H9 (cell line): Measurements from ENCODE around the gene CACNA1D. TPM values are rescaled to one million over a fixed set of nuclear protein-coding genes. Genes with fewer than 3 reads are reported as not detected.

Experiments
- DNase-seq: peaks from one replicate; pipeline ENCODE4 v3.0.0-alpha.2; 2017
- H2AFZ ChIP-seq: one replicate; pipeline ENCODE4 v1.6.1; 2013; ENCODE audit warnings: mild to moderate bottlenecking, low read length, control low read depth, moderate library complexity
- H2AK5ac ChIP-seq: 2 replicates; pipeline ENCODE4 v1.6.1; 2013; ENCODE audit warnings: low read length, control low read depth, mixed read lengths; ENCODE audit not compliant: insufficient read length
- H2BK120ac ChIP-seq: one replicate; pipeline ENCODE4 v1.6.1; 2013; ENCODE audit warnings: low read depth, mild to moderate bottlenecking, low read length, control low read depth, inconsistent platforms; ENCODE audit not compliant: poor library complexity, severe bottlenecking
- H2BK12ac ChIP-seq: 2 replicates; pipeline ENCODE4 v1.6.1; 2013; ENCODE audit warnings: low read length, control low read depth, mixed read lengths, low read depth; ENCODE audit not compliant: insufficient read length
- H2BK15ac ChIP-seq: 2 replicates; pipeline ENCODE4 v1.6.1; 2013; ENCODE audit warnings: low read depth, low read length, control low read depth
- H2BK20ac ChIP-seq: one replicate; pipeline ENCODE4 v1.6.1; 2013; ENCODE audit warnings: low read depth, mild to moderate bottlenecking, low read length, control low read depth, inconsistent platforms; ENCODE audit not compliant: poor library complexity, severe bottlenecking
- H2BK5ac ChIP-seq: 2 replicates; pipeline ENCODE4 v1.6.1; 2013; ENCODE audit warnings: low read length, control low read depth, mixed read lengths; ENCODE audit not compliant: insufficient read length
- H3K14ac ChIP-seq: 2 replicates; pipeline ENCODE4 v1.6.1; 2013; ENCODE audit warnings: low read length, control low read depth; ENCODE audit not compliant: insufficient read depth
- H3K18ac ChIP-seq: 2 replicates; pipeline ENCODE4 v1.6.1; 2013; ENCODE audit warnings: low read depth, mild to moderate bottlenecking, mixed read lengths, low read length, control low read depth; ENCODE audit not compliant: insufficient read length
- H3K23ac ChIP-seq: 2 replicates; pipeline ENCODE4 v1.6.1; 2013; ENCODE audit warnings: low read length, control low read depth, mixed read lengths, low read depth; ENCODE audit not compliant: insufficient read length
- H3K23me2 ChIP-seq: 2 replicates; pipeline ENCODE4 v1.6.1; 2013; ENCODE audit warnings: low read depth, mild to moderate bottlenecking, mixed read lengths, low read length, control low read depth; ENCODE audit not compliant: insufficient read length, poor library complexity, severe bottlenecking
- H3K27ac ChIP-seq: 2 replicates; pipeline ENCODE4 v1.5.1; 2013; ENCODE audit warnings: low read length, control low read depth, mixed read lengths, low read depth; ENCODE audit not compliant: insufficient read length
- H3K27me3 ChIP-seq: 2 replicates; pipeline ENCODE4 v1.6.1; 2013; ENCODE audit warnings: low read length, control low read depth, inconsistent platforms; ENCODE audit not compliant: insufficient read depth
- H3K4ac ChIP-seq: 2 replicates; pipeline ENCODE4 v1.6.1; 2013; ENCODE audit warnings: low read depth, mild to moderate bottlenecking, control low read depth, inconsistent platforms, low read length, moderate library complexity
- H3K4me1 ChIP-seq: 2 replicates; pipeline ENCODE4 v1.6.1; 2013; ENCODE audit warnings: low read length, control low read depth, inconsistent platforms; ENCODE audit not compliant: insufficient read depth
- H3K4me2 ChIP-seq: 2 replicates; pipeline ENCODE4 v1.6.1; 2013; ENCODE audit warnings: low read length, control low read depth, mixed read lengths; ENCODE audit not compliant: insufficient read length, insufficient read depth
- H3K56ac ChIP-seq: 2 replicates; pipeline ENCODE4 v1.6.1; 2013; ENCODE audit warnings: low read depth, mild to moderate bottlenecking, mixed read lengths, low read length, control low read depth; ENCODE audit not compliant: insufficient read length
- H3K79me1 ChIP-seq: 2 replicates; pipeline ENCODE4 v1.6.1; 2013; ENCODE audit warnings: low read depth, mild to moderate bottlenecking, moderate library complexity, low read length, control low read depth, inconsistent platforms; ENCODE audit not compliant: insufficient read depth, poor library complexity, severe bottlenecking
- H3K79me2 ChIP-seq: 2 replicates; pipeline ENCODE4 v1.6.1; 2013; ENCODE audit warnings: low read length, control low read depth, inconsistent platforms; ENCODE audit not compliant: insufficient read depth
- H3K9ac ChIP-seq: 2 replicates; pipeline ENCODE4 v1.6.1; 2013; ENCODE audit warnings: low read length, control low read depth, mixed read lengths; ENCODE audit not compliant: insufficient read length; ENCODE audit errors: extremely low read depth
- H3K9me3 ChIP-seq: one replicate; pipeline ENCODE4 v1.6.1; 2013; ENCODE audit warnings: low read depth, low read length, inconsistent platforms; ENCODE audit not compliant: control insufficient read depth
- H3T11ph ChIP-seq: one replicate; pipeline ENCODE4 v1.6.1; 2013; ENCODE audit warnings: mild to moderate bottlenecking, low read length, control low read depth, inconsistent platforms
- H4K20me1 ChIP-seq: one replicate; pipeline ENCODE4 v1.6.1; 2013; ENCODE audit not compliant: control insufficient read depth, insufficient read length, insufficient read depth
- H4K5ac ChIP-seq: 2 replicates; pipeline ENCODE4 v1.6.1; 2013; ENCODE audit warnings: low read depth, mild to moderate bottlenecking, mixed read lengths, low read length, control low read depth; ENCODE audit not compliant: insufficient read length
- H4K8ac ChIP-seq: replicated peaks from 2 replicates; pipeline ENCODE4 v1.6.1; 2013; ENCODE audit warnings: low read length, control low read depth, mixed read lengths, low read depth; ENCODE audit not compliant: insufficient read length
- H4K91ac ChIP-seq: 2 replicates; pipeline ENCODE4 v1.6.1; 2013; ENCODE audit warnings: low read depth, mild to moderate bottlenecking, moderate library complexity, mixed read lengths, low read length, control low read depth; ENCODE audit not compliant: insufficient read length
- H3K27ac Mint-ChIP-seq, 3 experiments: 2 replicates in 2 of 3; 3 replicates in 1 of 3; pipeline ENCODE4 v1.8.0; 2020 to 2021; ENCODE audit warnings: mixed read lengths in 3 of 3, mild to moderate bottlenecking in 1 of 3, moderate library complexity in 1 of 3
- H3K27me3 Mint-ChIP-seq: 2 replicates; pipeline ENCODE4 v1.8.0; 2021; ENCODE audit warnings: low read depth, mild to moderate bottlenecking, moderate library complexity, mixed read lengths
- H3K36me3 Mint-ChIP-seq, 3 experiments: 2 replicates in 2 of 3; 3 replicates in 1 of 3; pipeline ENCODE4 v1.8.0; 2020 to 2021; ENCODE audit warnings: low read depth in 3 of 3, mixed read lengths in 3 of 3; ENCODE audit not compliant: insufficient read depth in 1 of 3
- H3K4me1 Mint-ChIP-seq, 2 experiments: 2 replicates each; pipeline ENCODE4 v1.8.0; 2020; ENCODE audit warnings: mixed read lengths in 2 of 2
- H3K4me3 Mint-ChIP-seq, 2 experiments: 2 replicates in 1 of 2; 3 replicates in 1 of 2; pipeline ENCODE4 v1.8.0; 2020 to 2021; ENCODE audit warnings: mild to moderate bottlenecking in 2 of 2, mixed read lengths in 2 of 2, moderate library complexity in 1 of 2
- H3K9me3 Mint-ChIP-seq, 2 experiments: 2 replicates in 1 of 2; 3 replicates in 1 of 2; pipeline ENCODE4 v1.8.0; 2020; ENCODE audit warnings: mild to moderate bottlenecking in 2 of 2, mixed read lengths in 2 of 2, moderate library complexity in 1 of 2
- CTCF ChIP-seq: fragments of 200-600 bp; sonication (generic); conservative IDR thresholded peaks from 3 replicates; pipeline ENCODE4 v1.8.0; 2021; ENCODE audit warnings: antibody characterized with exemption, mild to moderate bottlenecking
- whole genome bisulfite sequencing: extraction: QIAGEN DNeasy Blood & Tissue Kit; methylation state at CpG from one replicate; pipeline ENCODE4 v1.1.7; 2013; ENCODE audit warnings: missing lambda C conversion rate, low lambda C conversion rate, mixed read lengths; ENCODE audit not compliant: insufficient read length; ENCODE audit errors: extremely low coverage; 5-methylcytosine and 5-hydroxymethylcytosine counted together
- total RNA-seq: library from RNA; stranded (reverse); gene quantifications from 2 replicates; pipeline ENCODE4 v1.2.1, GENCODE V29; 2021

CACNA1D gene
- total RNA-seq, 1 experiment from 2014 or later = 3.5 TPM

DNA sequence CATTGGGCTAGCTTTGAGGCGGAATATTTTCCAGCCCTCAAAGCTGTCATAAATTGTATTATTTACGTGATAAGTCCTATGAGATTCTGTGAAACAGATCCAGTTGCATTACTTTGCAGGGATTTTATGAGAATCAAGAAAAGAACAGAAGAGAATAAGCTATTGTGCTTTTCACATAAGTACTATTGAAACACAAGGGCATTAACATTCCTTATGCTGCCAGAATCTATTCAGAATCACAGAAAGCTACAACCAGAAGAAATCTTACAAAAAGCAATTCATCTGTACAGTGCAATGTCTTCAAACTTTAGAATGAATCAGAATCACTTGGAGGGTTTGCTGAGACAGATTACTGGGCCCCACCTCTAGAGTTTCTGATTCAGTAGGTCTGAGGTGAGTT is 10.6 kb upstream of the CACNA1D start:
- H3K4me2 ChIP-seq = no peak overlapping the region
- H3T11ph ChIP-seq = no peak overlapping the region
- H3K14ac ChIP-seq = no peak overlapping the region
- no peak overlapping the region for H2BK15ac ChIP-seq
- DNase-seq = no peak
- peaks cover 22% of the 10 kb centered on the region for H3K27me3 Mint-ChIP-seq
- H2BK5ac ChIP-seq = no peak overlapping the region
- H3K18ac ChIP-seq = no peak overlapping the region
- no peaks in the 10 kb centered on the region for H3K36me3 Mint-ChIP-seq
- no peaks in the 10 kb centered on the region for H3K27me3 ChIP-seq
- no peak overlapping the region for H2BK20ac ChIP-seq
- H3K23me2 ChIP-seq = no peaks in the 10 kb centered on the region
- no peak overlapping the region for H2BK12ac ChIP-seq
- H3K4me3 Mint-ChIP-seq = no peak overlapping the region
- WGBS = no CpG with 5 or more reads among the region's 2 CpGs
- H3K79me2 ChIP-seq = no peaks in the 10 kb centered on the region
- H3K56ac ChIP-seq = no peak overlapping the region
- no peak overlapping the region for H3K9ac ChIP-seq
- no peak overlapping the region for H2AK5ac ChIP-seq
- H3K79me1 ChIP-seq = no peaks in the 10 kb centered on the region
- H3K27ac ChIP-seq = no peak overlapping the region
- H3K23ac ChIP-seq = no peak overlapping the region
- no peak for TF ChIP-seq CTCF
- H3K27ac Mint-ChIP-seq = no peak overlapping the region; a peak in 1 of 7 replicates
- H3K9me3 ChIP-seq = no peaks in the 10 kb centered on the region
- H4K20me1 ChIP-seq = no peaks in the 10 kb centered on the region
- no peak overlapping the region for H2AFZ ChIP-seq
- H4K8ac ChIP-seq = no peak overlapping the region
- H3K4ac ChIP-seq = no peak overlapping the region
- H3K4me1 ChIP-seq = no peaks in the 10 kb centered on the region
- H3K4me1 Mint-ChIP-seq = no peaks in the 10 kb centered on the region; a peak in 1 of 4 replicates
- no peak overlapping the region for H2BK120ac ChIP-seq
- H3K9me3 Mint-ChIP-seq = no peaks in the 10 kb centered on the region
- no peak overlapping the region for H4K91ac ChIP-seq
- H4K5ac ChIP-seq = no peak overlapping the region
